C4-2B (cell line): ENCODE results near the gene LAP3.

Experiments
- H3K27ac ChIP-seq: fragments of 450-650 bp; 2 replicates; pipeline ENCODE4 v1.5.1; 2017
- CTCF ChIP-seq: fragments of 450-650 bp; conservative IDR thresholded peaks from 2 replicates; pipeline ENCODE4 v1.5.1; 2017; ENCODE audit warnings: mild to moderate bottlenecking
- ZFX ChIP-seq: fragments of 450-650 bp; IDR thresholded peaks from 2 replicates; pipeline ENCODE4 v1.6.1; 2017

The LAP3 gene

DNA sequence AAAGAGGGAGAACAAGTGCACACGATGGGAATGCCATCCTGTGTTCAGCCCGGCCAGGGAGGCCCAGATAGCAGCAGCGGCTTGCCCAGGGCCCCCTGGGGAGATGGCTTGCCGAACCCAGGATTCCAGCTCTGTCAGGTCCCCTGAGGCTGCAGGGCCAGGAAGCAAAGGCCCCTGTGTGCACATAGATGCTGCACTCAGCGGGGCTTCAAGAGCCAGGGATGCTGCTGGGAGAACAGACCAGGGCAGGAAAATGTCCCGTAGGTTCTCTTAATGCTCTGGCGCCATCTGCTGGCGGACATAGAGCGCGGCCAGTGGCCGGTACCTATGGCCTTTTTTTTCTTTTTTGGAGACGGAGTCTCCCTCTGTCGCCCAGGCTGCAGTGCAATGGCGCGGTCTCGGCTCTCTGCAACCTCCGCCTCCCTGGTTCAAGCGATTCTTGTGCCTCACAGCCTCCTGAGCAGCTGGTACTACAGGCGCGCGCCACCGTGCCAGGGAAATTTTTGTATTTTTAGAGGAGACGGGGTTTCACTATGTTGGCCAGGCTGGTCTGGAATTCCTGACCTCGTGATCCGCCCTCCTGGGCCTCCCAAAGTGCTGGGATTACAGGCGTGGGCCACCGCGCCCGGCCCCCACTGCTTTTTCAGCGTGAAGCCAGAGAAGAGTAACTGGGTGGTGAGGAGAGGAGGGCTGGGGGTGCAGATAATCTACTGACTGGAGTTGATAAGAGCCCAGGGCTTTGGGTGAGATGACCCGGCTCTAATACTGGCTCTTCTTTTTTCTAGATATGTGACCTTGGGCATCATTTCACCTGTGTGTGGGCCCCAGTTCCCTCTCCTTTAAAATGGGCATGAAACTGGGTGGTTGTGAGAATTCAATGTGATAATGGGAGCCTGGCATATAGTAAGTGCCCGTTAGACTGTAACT lies 60.0 kb downstream of the LAP3 start:
- H3K27ac ChIP-seq, result no peak overlapping the region
- no peak for TF ChIP-seq ZFX
- TF ChIP-seq CTCF, result peak; percentile 91

GRCh38 chr4:17639136-17639535 lies 62.1 kb downstream of the LAP3 start:
- TF ChIP-seq CTCF (no peak), ZFX (no peak)
- H3K27ac ChIP-seq, result no peak overlapping the region

GRCh38 chr4:17642398-17642783 lies 65.4 kb downstream of the LAP3 start:
- no peak overlapping the region for H3K27ac ChIP-seq
- TF ChIP-seq ZFX (no peak), CTCF (no peak)

DNA sequence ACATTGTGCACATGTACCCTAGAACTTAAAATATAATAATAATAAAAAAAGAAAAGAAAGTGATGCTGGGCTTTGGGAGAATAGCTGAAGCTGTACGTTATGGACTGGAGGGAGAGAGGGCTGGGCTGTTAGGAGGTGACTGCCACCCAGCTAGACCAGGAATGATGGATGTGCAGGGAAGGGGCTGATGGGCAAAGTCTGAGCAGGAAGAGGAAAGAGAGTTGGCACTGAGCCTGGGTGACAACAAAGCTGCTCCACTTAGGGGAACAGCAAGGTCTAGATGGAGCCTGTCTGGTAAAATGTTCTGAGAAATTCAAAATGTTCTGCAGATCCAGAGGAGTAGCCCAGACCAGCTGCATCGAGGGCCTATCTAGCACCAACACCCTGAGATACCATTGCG lies 69.7 kb downstream of the LAP3 start:
- TF ChIP-seq CTCF (no peak), ZFX (no peak)
- H3K27ac ChIP-seq, result no peak overlapping the region

- H3K27ac ChIP-seq, result no peak overlapping the region
- no peak for TF ChIP-seq ZFX
- no peak for TF ChIP-seq CTCF
Observed at GRCh38 chr4:17647176-17647806, 70.3 kb downstream of the LAP3 start.

GRCh38 chr4:17647927-17648326 lies 70.9 kb downstream of the LAP3 start:
- H3K27ac ChIP-seq, result no peak overlapping the region
- TF ChIP-seq CTCF (no peak), ZFX (no peak)

GRCh38 chr4:17650406-17650805 lies 73.4 kb downstream of the LAP3 start:
- TF ChIP-seq ZFX, result no peak
- TF ChIP-seq CTCF, result no peak
- H3K27ac ChIP-seq, result no peak overlapping the region
